SU-DHL-6 (cell line): Measurements from ENCODE around the gene DES.

Experiments
- H2AFZ ChIP-seq: fragments of 200-600 bp; sonication (generic); 2 replicates; pipeline ENCODE4 v1.6.1; 2014; ENCODE audit warnings: low read depth, mild to moderate bottlenecking, moderate library complexity, mixed read lengths, antibody characterized with exemption, low read length; ENCODE audit not compliant: severe bottlenecking
- H3F3A ChIP-seq: fragments of 200-600 bp; shearing (Covaris generic); 2 replicates; pipeline ENCODE4 v1.6.0; 2016; ENCODE audit warnings: antibody characterized with exemption, mild to moderate bottlenecking; ENCODE audit not compliant: insufficient read depth
- H3K27ac ChIP-seq: fragments of 200-600 bp; sonication (generic); 2 replicates; pipeline ENCODE4 v1.5.1; 2016; ENCODE audit warnings: low read depth, mild to moderate bottlenecking, low read length, moderate library complexity, mixed read lengths
- H3K27me3 ChIP-seq: fragments of 200-600 bp; sonication (generic), shearing (Covaris generic); 2 replicates; pipeline ENCODE4 v1.6.0; 2014; ENCODE audit warnings: mild to moderate bottlenecking, low read length
- H3K36me3 ChIP-seq: fragments of 200-600 bp; sonication (generic); 2 replicates; pipeline ENCODE4 v1.6.1; 2014; ENCODE audit warnings: mild to moderate bottlenecking, low read length, mixed read lengths
- H3K4me2 ChIP-seq: fragments of 300-600, 200-600 bp; shearing (Covaris generic), sonication (generic); 2 replicates; pipeline ENCODE4 v1.6.0; 2014; ENCODE audit warnings: low read length, low read depth, mild to moderate bottlenecking; ENCODE audit not compliant: poor library complexity, severe bottlenecking
- H3K4me3 ChIP-seq: fragments of 200-600 bp; sonication (generic); 2 replicates; pipeline ENCODE4 v1.5.1; 2014; ENCODE audit warnings: antibody characterized with exemption, low read length, mild to moderate bottlenecking, mixed read lengths; ENCODE audit not compliant: insufficient read depth, poor library complexity, severe bottlenecking
- H3K79me2 ChIP-seq: fragments of 200-600 bp; sonication (generic); 2 replicates; pipeline ENCODE4 v1.6.1; 2014; ENCODE audit warnings: mild to moderate bottlenecking, low read length, moderate library complexity; ENCODE audit not compliant: insufficient read depth
- H3K9ac ChIP-seq: fragments of 200-600 bp; sonication (generic); 2 replicates; pipeline ENCODE4 v1.7.0; 2014; ENCODE audit warnings: mild to moderate bottlenecking, low read length
- H3K9me2 ChIP-seq: fragments of 200-600 bp; sonication (generic); replicated peaks from 2 replicates; pipeline ENCODE4 v1.6.1; 2014; ENCODE audit warnings: low read length; ENCODE audit not compliant: insufficient read depth
- H3K9me3 ChIP-seq: fragments of 200-600 bp; sonication (generic); 2 replicates; pipeline ENCODE4 v1.6.1; 2014; ENCODE audit warnings: low read length, mixed read lengths; ENCODE audit not compliant: insufficient read depth
- H4K20me1 ChIP-seq: fragments of 200-600 bp; sonication (generic); 2 replicates; pipeline ENCODE4 v1.6.1; 2014; ENCODE audit warnings: low read depth, mild to moderate bottlenecking, antibody characterized with exemption, low read length, moderate library complexity, mixed read lengths
- CTCF ChIP-seq: fragments of 200-600 bp; sonication (generic); IDR thresholded peaks from one replicate; pipeline ENCODE4 v1.5.1; 2017; ENCODE audit warnings: antibody characterized with exemption, mild to moderate bottlenecking, low read length, moderate library complexity; ENCODE audit not compliant: insufficient read depth, poor library complexity, severe bottlenecking
- EZH2phosphoT487 ChIP-seq: fragments of 200-600 bp; sonication (generic), shearing (Covaris generic); conservative IDR thresholded peaks from 2 replicates; pipeline ENCODE4 v1.6.1; 2018; ENCODE audit warnings: mild to moderate bottlenecking, antibody characterized with exemption, low read length, moderate library complexity, mixed read lengths

Gene DES

DNA sequence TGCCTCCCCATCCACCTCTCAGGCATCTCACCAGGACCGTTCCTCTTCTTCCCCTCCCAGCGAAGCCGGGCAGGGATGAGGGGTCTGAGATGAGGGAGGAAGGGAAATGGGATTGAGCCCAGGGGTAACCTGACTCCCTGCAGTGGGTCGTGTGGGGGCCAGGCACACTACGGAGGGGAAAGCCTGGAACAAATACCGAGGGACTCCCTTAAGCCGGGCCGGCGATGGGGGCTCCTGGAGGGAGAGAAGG, 16.2 kb downstream of the DES start:
- Histone ChIP-seq H3K9me3 (no peaks in the 10 kb centered on the region), H3F3A (no peaks in the 10 kb centered on the region), H4K20me1 (no peaks in the 10 kb centered on the region), H3K4me2 (no peak overlapping the region), H3K36me3 (no peaks in the 10 kb centered on the region), H3K27me3 (no peaks in the 10 kb centered on the region), H3K9ac (no peak overlapping the region), H3K79me2 (no peaks in the 10 kb centered on the region), H3K9me2 (no peaks in the 10 kb centered on the region), H2AFZ (no peak overlapping the region), H3K4me3 (no peak overlapping the region), H3K27ac (no peak overlapping the region)
- no peak for TF ChIP-seq EZH2phosphoT487
- TF ChIP-seq CTCF = no peak

DNA sequence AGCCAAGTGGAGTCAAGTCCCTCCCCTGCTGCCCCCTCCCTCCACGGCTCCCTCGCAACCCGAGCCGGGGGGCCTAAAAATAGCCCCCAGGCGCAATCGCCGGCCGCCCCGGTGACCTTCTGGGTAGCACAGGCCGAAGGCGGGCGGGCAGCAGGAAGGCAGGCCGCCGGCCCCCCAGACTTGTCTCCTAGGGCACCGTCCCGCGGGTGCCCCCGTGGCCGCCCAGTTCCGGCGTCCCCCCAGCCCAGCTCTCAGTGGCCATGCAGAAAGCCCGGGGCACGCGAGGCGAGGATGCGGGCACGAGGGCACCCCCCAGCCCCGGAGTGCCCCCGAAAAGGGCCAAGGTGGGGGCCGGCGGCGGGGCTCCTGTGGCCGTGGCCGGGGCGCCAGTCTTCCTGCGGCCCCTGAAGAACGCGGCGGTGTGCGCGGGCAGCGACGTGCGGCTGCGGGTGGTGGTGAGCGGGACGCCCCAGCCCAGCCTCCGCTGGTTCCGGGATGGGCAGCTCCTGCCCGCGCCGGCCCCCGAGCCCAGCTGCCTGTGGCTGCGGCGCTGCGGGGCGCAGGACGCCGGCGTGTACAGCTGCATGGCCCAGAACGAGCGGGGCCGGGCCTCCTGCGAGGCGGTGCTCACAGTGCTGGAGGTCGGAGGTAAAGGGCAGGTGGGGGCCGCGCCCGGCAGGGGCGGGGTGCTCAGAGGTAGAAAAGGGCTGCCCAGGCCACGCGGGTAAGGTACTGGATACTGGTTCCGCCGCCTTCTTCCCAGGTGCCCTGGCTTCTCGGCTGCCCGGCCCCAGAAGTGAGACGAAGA, 16.7 kb downstream of the DES start, which contains the start of gene SPEG:
SPEG (plus strand) TSS at position 126 of the 808 bp plus-strand sequence; CDS start at position 261, 135 bp downstream.
- no peak within 1 kb of the TSS for H3K9ac ChIP-seq
- no peaks in the 10 kb centered on the region for H3K36me3 ChIP-seq
- no peak within 1 kb of the TSS for H3K4me3 ChIP-seq
- H3K9me2 ChIP-seq = no peaks in the 10 kb centered on the region
- H3K79me2 ChIP-seq = no peaks in the 10 kb centered on the region
- H3K9me3 ChIP-seq = no peaks in the 10 kb centered on the region
- no peak within 1 kb of the TSS for H3K4me2 ChIP-seq
- H3F3A ChIP-seq = no peaks in the 10 kb centered on the region
- no peak for TF ChIP-seq EZH2phosphoT487
- no peak for TF ChIP-seq CTCF
- no peak within 1 kb of the TSS for H2AFZ ChIP-seq
- H3K27ac ChIP-seq = no peak within 1 kb of the TSS
- H4K20me1 ChIP-seq = no peaks in the 10 kb centered on the region
- H3K27me3 ChIP-seq = no peaks in the 10 kb centered on the region

GRCh38 chr2:219435701-219436100, 17.5 kb downstream of the DES start:
- H3F3A ChIP-seq = no peaks in the 10 kb centered on the region
- no peaks in the 10 kb centered on the region for H3K9me3 ChIP-seq
- no peaks in the 10 kb centered on the region for H3K9me2 ChIP-seq
- H4K20me1 ChIP-seq = no peaks in the 10 kb centered on the region
- H3K4me3 ChIP-seq = no peak overlapping the region
- no peak overlapping the region for H2AFZ ChIP-seq
- H3K27ac ChIP-seq = no peak overlapping the region
- no peak overlapping the region for H3K4me2 ChIP-seq
- no peak overlapping the region for H3K9ac ChIP-seq
- no peaks in the 10 kb centered on the region for H3K27me3 ChIP-seq
- no peak for TF ChIP-seq CTCF
- no peak for TF ChIP-seq EZH2phosphoT487
- H3K79me2 ChIP-seq = no peaks in the 10 kb centered on the region
- no peaks in the 10 kb centered on the region for H3K36me3 ChIP-seq
